K562 (cell line): ENCODE results near the gene SNAI1. TPM values are rescaled to one million over a fixed set of nuclear protein-coding genes. Genes with fewer than 3 reads are reported as not detected.

ENCODE experiments used
- CUX1 ChIP-seq: fragments of 200-800 bp; sonication (Bioruptor generic); IDR thresholded peaks from 2 replicates; pipeline ENCODE4 v1.6.1; 2016; ENCODE audit warnings: missing genetic modification characterization, missing compliant biosample characterization
- KDM1A ChIP-seq, 2 experiments: fragments of 450-650 bp; IDR thresholded peaks; 2 replicates each; pipeline ENCODE4 v1.6.1; 2016; ENCODE audit warnings: mild to moderate bottlenecking in 2 of 2
- KLF6 ChIP-seq: fragments of 250-450 bp; sonication (Bioruptor Pico); IDR thresholded peaks from 2 replicates; pipeline ENCODE4 v1.4.0; 2020; ENCODE audit warnings: mild to moderate bottlenecking, moderate library complexity, borderline replicate concordance
- NR3C1 ChIP-seq: sonication (generic); formaldehyde crosslinking; IDR thresholded peaks from 2 replicates; pipeline ENCODE4 v1.8.1; 2022; ENCODE audit warnings: missing genetic modification reagents
- SMARCA5 ChIP-seq: fragments of 450-650 bp; IDR thresholded peaks from 2 replicates; pipeline ENCODE4 v1.6.1; 2016
- SMARCC2 ChIP-seq: fragments of 450-650 bp; IDR thresholded peaks from 2 replicates; pipeline ENCODE4 v1.6.1; 2017; ENCODE audit warnings: antibody characterized with exemption, moderate library complexity, mild to moderate bottlenecking, low read depth
- SREBF2 ChIP-seq: sonication (generic); formaldehyde crosslinking; IDR thresholded peaks from 2 replicates; pipeline ENCODE4 v1.4.0; 2020; ENCODE audit warnings: mild to moderate bottlenecking, missing genetic modification reagents
- STAT5A ChIP-seq: IDR thresholded peaks from 2 replicates; pipeline ENCODE4 v1.6.1; 2012; ENCODE audit warnings: low read length, inconsistent platforms, borderline replicate concordance
- TFAP4 ChIP-seq: sonication (generic); formaldehyde crosslinking; IDR thresholded peaks from 2 replicates; pipeline ENCODE4 v1.8.0; 2022; ENCODE audit warnings: missing genetic modification reagents, mild to moderate bottlenecking, moderate library complexity, borderline replicate concordance
- ZBTB26 ChIP-seq: fragments of 450-650 bp; formaldehyde crosslinking; IDR thresholded peaks from 2 replicates; pipeline ENCODE4 v1.4.0; 2022; ENCODE audit warnings: missing genetic modification characterization
- ZHX1 ChIP-seq: fragments of 150-350 bp; conservative IDR thresholded peaks from 2 replicates; pipeline ENCODE4 v1.6.1; 2014; ENCODE audit warnings: low read length
- ZNF12 ChIP-seq: sonication (generic); formaldehyde crosslinking; IDR thresholded peaks from 2 replicates; pipeline ENCODE4 v1.4.0; 2020; ENCODE audit warnings: mild to moderate bottlenecking, missing genetic modification reagents
- ZNF551 ChIP-seq: fragments of 250-450 bp; sonication (Bioruptor Pico); IDR thresholded peaks from 2 replicates; pipeline ENCODE4 v1.5.0; 2021; ENCODE audit warnings: mild to moderate bottlenecking, moderate library complexity
- polyA plus RNA-seq, 8 experiments: library from polyadenylated mRNA; depleted of rRNA in 4 of 8; stranded (reverse) in 5 of 8; unstranded in 3 of 8; fragments of >200 nt; fragmentation: Nextera tagmentation in 2 of 8; fragmentation: Illumina TruSeq in 1 of 8; extraction: Ambion mirVana in 2 of 8; extraction: Trizol in 1 of 8; gene quantifications; 2 replicates each; pipeline versions ENCODE4 v1.2.1 to v1.2.3, GENCODE V29; 2011 to 2014; ENCODE audit warnings: inconsistent platforms in 1 of 8, missing spikeins in 1 of 8
- total RNA-seq, 7 experiments: library from RNA; depleted of rRNA in 6 of 7; stranded (reverse); fragments of >200 nt in 6 of 7; fragmentation: Illumina TruSeq in 2 of 7; extraction: Trizol in 2 of 7; gene quantifications; 2 replicates each; pipeline versions ENCODE4 v1.2.1 to v1.2.3, GENCODE V29; 2011 to 2021; ENCODE audit warnings: low replicate concordance in 1 of 7

SNAI1 gene
- total and polyA plus RNA-seq, 9 of the 15 experiments (the other 6 are each of a cell fraction or from before 2014, with no cell fraction given) = 0.32 to 11.6 (median 2.0) TPM

GRCh38 chr20:50005471-50005981 lies 22.7 kb downstream of the SNAI1 start (continued):
- TF ChIP-seq ZBTB26 = no peak
- TF ChIP-seq ZNF12 (CRISPR knock-in tag) = no peak
- TF ChIP-seq KLF6 (CRISPR knock-in tag) = no peak
- no peak for TF ChIP-seq NR3C1 (CRISPR knock-in tag)
- TF ChIP-seq ZHX1 = no peak
- TF ChIP-seq STAT5A = no peak
- TF ChIP-seq SMARCC2 = no peak
- no peak for TF ChIP-seq TFAP4
- TF ChIP-seq KDM1A (IDR thresholded peaks at IDR 0.05) = 0 out of 4 replicates have a peak, but pooled peaks of 1 of the 2 experiments have one; percentile 28
- TF ChIP-seq SREBF2 (CRISPR knock-in tag) = no peak
- no peak for TF ChIP-seq CUX1
- no peak for TF ChIP-seq ZNF551 (CRISPR knock-in tag)
- TF ChIP-seq SMARCA5 = peak; percentile 89; the same call in 1 of the 2 replicates
